Fibroblast of skin of left biceps (primary cell): ENCODE measurements around the gene KCTD1.

Source experiments
- DNase-seq, 2 experiments: peaks; one replicate each; pipeline ENCODE4 v3.0.0-alpha.2; 2013; ENCODE audit warnings: low read depth in 2 of 2

The KCTD1 gene

DNA sequence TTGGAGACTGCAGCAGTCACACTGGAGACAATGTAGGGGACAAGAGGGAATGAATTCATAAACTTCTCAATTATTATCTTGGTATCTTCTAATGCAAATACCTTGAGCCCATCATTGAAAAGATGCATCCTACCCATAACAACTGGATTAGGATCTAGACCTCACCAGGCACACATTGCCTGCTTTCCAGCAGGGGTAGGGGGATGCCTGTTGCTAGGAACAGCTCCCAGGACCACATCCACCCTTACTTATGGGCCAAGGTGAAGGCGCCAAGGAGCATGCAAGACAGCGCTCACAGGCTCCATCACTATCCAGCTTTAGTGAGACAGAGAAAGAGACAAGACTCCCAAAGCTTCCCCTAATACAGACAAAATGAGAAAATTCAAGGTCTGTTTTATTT lies 24.4 kb downstream of the KCTD1 start:
- DNase-seq: no peak

DNA sequence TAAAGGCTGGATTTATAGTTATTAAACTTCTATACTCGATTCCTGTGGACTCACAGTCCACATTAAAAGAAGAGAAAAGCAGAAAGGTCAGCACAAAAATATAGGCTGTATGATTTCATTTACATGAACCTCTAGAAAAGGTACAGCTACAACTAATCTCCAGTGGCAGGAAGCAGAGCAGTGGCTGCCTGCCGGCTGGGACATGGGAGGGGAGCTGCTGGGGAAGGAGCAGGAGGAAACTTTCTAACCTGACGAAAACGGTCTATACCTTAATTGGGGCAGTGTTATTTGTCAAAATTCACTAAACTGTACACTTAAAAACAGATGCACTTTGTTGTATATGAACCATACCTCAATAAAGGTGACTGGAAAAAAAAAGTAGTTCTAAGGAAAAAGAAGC lies 26.7 kb downstream of the KCTD1 start:
- no peak for DNase-seq

DNA sequence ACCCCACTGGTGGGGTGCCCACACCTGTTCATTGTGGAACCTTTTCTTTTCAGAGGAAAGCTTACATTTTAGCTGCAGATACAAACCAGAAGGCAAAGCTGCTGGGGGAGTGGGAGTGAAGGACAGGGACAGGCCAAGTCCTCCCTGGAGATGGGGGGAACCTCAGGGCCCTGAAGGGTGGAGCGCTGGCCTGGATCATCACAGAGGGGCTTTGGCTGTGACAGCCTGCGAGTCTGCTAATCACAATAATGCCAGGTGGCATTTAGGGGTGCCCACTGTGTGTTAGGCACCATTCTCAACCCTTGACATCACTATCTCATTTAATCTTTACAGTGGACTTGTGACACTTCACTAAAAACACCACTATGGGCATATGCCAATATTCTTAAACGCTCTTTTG lies 27.4 kb downstream of the KCTD1 start:
- DNase-seq: no peak

DNA sequence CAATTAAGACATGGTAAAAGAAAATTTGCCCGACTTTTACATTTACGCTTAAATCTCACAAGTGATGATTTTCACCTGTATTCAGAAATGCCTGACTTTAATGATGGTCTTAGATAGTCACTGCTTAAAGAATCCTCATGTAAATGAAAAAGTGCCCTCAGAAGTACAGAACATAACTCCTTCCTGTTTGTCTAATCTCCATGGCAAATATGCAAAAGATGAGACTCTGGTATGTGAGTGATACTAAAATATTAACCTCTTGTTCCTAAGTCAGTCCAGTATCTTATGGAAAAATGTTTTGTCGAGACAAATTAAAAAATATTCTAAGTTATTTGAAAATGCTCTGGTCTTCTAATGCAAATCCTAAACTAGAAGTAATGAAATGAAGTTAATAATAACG lies 29.2 kb downstream of the KCTD1 start:
- no peak for DNase-seq

DNA sequence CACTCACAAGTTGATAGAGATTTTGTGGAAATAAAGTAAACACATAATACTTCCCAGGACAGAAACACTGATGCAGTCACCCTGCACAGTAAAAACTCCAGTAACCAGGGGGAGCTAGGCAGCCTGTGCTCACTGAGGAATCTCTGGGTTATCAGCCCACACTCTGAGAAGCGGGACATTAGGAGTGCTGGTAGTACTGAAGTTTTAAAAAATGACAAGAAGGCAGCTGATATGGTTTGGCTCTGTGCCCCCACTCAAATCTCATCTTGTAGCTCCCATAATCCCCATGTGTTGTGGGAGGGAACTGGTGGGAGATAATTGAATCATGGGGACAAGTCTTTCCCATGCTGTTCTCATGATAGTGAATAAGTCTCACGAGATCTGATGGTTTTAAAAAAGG lies 31.4 kb downstream of the KCTD1 start:
- no peak for DNase-seq

DNA sequence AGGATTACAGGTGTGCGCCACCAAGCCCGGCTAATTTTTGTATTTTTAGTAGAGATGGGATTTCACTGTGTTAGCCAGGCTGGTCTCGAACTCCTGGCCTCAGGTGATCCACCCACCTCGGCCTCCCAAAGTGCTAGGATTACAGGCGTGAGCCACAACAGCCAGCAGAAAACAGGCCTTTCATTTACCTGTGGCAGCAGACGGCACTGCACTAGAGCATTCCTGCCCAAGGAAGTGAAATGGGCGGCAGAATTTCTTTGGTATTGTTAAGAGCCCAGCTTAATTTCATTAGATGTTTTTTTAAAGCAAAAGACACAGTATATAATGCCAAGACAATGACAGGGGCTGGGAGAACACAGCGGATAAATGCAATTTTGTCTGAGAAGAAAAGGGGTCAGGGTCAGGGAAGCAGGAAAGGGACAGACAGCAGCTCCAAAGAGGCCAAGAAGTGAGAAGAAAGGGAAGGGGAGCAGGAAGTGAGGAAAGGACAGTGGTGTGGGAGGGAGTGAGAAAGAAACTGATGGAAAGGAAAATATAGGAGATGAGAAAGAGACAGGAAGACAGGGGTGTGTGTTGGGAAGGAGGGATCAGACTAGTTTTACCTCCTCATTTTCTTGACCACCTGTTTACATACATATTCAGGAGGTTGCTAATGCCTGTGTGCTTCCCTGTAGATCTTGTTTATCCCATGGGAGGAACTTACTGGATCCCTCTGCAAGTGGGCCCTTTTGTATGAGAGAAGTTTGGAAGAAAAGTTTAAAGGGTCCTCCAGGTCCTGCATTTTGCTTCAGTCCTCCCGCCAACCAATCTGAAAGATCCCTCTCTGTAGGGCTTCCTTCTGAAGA lies 32.5 kb downstream of the KCTD1 start:
- DNase-seq: no peak

DNA sequence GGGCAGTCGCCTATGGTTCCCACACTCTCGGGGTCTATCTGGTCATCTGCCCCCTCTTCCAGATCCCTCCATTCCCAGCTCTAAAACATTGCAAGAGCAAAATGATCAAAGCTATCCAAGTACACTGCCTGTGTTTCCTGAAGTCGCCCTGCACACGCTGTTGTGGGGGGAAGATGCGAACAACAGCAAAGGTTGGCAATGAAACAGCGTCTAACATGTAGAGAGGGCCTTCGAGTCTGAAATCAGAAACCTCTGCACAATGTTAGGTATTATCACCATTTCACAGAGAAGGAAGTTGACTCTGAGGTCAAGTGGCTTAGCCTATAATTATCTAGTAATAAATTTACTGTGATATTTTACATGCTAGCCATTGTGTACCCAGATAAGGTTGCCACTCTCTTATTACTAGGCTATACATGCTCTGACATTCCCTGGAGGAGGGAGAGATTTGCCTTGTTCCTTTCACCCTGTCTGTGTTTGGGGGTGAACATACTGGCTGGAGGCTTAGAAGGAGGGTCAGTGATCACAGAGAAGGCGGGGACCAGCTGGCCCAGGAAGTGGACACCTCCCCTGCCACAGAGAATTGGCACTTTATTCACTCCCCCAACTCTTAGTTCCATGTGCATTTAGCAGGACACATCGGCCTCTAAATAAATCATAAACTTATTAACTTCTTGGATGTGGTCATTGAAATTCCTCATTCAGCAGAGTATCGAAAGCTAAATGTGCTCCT lies 36.8 kb downstream of the KCTD1 start:
- DNase-seq: no peak

DNA sequence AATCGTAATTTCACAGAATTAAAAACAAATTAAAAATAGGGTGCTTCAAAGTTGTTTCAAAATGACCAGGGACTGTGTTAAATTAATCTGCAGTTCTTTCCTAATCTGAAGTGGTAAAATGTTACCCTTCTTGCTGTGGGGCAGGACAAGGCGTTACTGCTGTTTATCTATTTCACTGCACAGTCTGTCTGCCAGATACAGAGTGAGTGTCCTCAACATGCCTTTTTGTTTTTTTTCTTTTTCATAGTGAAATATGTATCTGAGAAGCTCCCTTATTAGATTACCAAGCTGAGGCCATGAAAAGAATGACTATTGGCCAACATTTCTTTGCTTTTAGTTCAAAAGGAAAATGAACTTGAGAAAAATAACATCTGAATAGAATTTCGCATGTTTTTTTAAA lies 38.0 kb downstream of the KCTD1 start:
- no peak for DNase-seq

DNA sequence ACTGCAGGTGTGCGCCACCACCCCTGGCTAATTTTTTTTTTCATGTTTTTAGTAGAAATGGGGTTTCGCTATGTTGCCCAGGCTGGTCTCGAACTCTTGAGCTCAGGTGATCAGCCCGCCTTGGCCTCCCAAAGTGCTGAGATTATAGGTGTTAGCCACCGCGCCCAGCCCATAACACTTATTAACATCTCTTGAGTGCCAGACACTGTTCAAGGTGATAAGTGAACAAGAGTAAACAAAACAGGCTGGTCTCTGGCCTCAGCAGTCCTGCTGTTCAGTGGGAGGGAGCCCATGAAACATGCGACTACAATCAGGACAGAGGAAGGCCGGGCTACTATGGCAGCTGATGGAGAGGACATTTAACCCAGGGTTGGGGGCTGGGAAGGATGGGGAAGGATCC lies 42.3 kb downstream of the KCTD1 start:
- no peak for DNase-seq

DNA sequence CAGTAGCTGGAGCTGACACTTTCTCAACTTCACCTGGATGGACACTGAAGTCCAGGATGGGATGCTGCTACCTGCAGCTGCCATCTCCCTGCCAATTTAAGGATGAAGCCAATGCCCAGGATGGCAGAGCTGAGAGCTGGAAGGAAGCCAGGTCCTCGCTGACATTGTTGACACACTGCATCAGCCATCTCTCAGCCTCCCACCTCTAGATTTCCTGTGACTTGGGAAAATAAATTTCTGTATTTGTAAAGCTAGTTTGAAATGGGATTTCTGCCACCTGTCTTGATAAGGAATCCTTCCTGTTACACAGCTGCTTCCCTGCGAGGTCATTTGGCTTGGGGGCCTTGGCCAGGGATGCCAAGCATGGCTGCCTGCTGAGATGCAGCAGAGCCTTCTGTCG lies 43.5 kb downstream of the KCTD1 start:
- no peak for DNase-seq

DNA sequence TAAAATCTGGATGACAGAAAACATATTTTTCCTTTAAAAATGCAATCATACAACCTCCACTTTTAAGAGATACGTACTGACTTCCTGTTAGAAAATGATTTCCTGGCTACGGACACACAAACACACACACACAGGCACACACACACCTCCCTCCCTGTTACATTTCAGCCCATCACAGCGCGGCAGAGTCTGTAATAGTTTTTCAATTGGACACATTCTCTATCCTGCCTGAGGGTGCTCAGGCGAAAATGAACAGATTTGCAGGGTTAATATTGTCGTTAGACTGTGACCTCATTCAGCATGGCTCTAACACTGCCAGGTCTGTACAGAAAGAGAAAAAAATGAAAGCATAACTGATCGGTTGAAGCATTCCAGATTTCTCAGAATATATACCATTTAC lies 45.0 kb downstream of the KCTD1 start:
- no peak for DNase-seq

DNA sequence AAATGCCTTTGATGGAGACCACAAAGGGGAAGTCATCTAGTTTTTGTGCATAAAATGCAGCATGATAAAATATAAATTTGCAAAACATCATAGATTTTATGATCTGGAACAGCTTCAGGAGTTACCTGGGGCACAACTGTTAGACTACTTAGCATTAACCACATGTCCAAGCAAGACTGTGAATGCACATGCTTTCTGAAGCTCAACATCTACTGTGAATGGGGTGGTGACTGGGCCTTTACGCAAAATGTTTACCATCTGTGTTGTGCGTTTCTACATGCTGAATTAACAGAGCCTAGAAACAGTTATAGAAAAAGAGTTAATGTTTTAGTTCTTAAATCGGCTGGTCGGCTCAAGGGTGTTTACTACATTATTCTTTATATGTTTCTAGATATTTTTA lies 45.5 kb downstream of the KCTD1 start:
- no peak for DNase-seq

DNA sequence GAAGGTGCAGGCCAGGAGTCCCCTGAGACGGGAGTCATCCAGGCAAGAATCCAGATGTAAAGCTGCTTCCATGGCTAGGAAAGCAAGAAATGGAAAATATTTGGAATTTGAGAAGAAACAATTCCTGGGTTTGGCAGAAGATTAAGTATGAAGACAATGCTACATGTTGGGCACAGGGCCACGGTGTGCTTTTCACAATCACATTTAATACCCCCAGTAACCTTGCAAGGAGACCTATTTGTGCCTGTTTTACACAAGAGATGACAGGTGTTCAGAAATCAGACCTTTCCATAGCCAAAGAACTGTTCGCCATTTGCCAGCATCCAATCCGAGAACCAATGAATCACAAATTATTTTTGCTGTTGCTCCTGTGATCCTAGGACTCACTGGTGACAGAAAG lies 50.5 kb downstream of the KCTD1 start:
- no peak for DNase-seq

DNA sequence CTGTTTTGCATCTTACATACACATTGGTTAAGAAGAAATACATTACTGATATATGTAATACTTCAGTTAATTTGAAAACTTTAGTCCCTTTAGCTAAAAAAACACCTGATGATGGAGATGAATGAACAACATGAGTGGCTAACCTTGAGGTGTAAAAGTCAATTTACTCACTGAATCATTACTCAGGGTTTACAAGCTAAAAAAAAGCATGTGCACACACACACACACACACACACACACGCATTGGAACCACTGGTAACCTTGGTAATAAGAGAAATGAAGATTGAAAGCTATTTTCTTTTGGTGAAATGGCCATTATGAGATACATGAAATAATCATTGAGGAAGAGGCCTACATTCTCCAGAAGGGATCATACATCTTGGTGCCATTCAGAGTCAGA lies 51.8 kb downstream of the KCTD1 start:
- no peak for DNase-seq

DNA sequence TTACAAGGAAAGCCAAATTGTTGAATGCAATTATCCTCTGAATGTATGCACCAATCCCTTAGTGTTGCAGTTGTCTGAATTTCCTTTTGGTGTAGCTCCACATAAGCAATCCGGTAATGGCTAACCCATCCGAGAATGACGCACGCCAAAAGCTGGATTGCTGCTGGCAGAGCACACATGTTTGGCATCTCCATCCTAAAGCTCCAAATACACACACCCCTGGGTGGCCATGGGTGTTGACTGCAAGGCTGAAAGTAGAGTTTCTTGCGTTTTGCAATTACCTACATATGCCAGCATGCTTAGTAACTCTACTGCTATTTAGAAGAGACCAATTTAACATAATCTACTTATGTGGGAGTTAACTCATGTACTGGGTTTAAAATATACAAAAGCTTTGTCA lies 53.1 kb downstream of the KCTD1 start:
- DNase-seq: no peak

DNA sequence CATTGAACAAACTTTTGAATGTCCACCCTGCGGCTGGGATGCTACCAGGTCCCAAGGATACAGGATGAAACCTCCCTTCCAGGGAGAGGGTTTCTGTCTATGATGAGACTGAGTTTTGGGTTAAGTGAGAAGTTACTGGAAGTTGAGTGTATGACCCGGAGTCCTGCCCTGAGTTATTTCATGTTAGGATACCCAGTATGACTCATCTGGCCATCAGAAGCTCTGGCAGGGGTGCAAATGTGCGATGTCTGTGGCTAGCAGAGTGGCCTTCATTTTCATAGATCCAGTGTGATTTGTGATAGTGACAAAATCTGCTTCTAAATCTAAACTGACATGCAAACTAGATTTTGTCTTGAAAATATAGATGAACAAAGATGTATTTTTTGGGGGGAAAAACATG lies 55.3 kb downstream of the KCTD1 start:
- no peak for DNase-seq

DNA sequence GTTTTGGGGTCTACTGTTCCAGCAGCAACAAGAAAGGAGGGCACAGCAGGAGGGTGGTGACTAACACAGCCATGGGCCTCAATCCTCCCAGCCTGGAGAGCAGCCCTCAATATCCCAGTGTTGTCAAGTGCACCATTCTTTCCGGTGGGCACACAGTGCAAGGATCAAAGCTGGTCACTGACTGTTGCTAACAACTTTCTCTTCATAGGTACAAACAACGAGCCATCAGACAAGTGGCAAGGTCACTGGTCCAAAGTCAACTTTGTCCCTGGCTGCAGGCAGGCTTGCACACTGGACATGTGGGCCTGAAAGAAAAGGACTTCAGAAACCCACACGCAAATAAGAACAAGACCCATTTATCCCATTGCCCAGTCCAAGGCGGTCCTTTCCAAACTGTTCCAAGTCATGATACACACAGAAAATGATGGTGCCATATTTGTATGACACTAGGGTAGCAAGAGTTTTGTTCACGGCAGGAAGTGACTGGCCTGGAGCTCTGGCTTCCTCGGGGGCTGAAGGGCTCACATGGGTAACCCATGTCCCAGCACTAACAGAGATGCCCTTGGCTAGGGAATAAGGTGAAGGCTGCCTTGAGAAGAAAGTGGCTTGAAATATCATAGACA lies 57.0 kb downstream of the KCTD1 start:
- no peak for DNase-seq

DNA sequence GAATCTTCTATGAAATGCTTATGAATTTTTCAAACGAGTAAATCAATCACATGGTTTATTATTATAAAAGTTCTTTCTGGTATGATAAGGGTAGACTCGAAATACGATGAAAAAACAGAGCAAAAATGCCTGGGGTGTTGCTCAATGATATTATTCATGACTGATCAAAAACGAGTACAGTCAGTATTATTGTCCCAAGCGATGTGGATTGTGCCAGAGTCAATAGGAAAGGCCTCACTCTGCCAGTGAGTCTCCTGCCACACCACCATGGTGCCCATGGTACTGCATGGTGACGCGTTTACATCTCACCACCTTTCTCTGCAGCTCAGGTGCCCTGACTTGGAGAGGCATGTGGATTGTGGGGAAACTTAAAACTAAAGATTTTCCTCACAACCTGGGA lies 58.5 kb downstream of the KCTD1 start:
- DNase-seq: no peak

DNA sequence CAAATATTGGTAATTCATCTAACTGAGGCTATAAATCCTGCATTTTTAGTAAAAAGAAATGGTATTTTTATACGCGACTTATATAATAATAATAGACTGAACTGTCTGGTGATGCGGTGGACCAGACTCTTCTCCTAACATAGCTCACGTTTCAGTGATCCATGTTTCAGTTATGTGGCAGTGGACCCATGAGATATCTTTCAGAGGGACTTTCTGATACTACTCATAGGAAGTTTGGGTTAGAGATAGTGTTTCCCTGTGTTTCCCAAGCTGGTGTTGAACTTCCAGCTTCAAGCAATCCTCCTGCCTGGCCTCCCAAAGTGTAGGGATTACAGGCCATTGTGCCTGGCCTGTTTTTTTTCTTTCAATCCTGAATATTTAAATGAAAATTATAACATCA lies 59.2 kb downstream of the KCTD1 start:
- DNase-seq: no peak

DNA sequence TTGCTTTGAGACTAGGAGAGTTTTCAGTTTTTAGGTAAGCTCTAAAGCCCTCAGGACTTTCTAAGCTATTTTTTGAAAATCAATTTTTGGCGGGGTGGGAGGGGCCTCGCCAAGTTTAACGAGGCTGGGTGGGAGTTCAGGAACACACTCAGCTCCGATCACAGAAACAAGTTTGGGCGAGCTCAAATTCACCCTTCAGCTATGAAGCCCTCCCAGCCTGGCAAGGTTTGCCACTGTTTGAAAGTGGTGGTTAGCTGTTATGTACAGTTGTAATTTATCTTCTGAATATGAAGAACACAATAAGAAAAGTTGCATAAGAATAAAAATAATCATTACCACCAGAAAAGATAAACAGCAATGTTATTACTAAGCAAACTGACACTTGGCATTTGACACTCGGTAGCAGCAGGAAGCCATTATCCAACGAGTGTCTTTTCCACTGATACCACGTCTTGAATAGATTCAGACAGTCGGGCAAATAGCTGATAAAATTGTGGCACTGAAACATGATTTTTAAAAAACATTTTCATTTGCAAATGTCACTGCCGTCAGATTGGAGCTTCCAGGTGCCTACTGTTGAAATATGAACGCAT lies 59.8 kb downstream of the KCTD1 start:
- DNase-seq: no peak

DNA sequence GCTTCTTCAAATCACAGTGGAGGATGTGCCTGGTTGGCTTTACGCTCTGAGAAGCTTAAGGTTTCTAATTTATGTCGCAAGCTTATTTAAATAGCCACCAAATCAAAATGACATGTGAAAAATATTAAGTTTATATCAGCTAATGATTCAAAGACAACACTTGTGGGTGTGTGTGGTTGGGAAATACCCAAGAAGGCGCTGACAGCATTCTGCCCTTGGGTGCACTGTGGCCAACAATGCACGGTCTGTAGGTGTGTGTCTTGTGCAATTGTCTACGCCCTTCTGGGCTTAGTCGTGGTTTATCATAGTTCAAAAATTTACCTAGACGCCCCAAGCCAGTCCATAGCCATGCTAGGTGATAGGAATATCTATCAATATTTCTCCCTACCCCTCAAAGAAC lies 60.9 kb downstream of the KCTD1 start:
- DNase-seq: no peak

DNA sequence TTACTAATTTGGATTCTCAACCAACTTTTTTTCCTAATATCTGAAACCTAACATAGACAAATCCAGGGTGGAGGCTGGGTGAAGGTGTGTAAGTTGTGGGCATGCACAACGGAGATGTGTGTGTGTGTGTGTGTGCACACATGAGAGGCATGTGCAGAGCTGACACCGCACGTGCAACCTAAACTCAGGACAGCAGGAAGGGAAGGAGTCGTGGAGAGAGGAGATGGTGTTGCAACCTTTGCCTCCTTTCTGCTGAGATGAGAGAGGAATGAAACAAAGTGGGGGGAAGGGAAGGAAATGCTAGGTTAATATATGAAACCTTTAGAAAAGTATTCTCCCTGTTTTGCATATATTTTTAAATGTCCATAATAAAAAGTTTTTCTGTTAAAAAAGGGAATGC lies 64.7 kb downstream of the KCTD1 start:
- no peak for DNase-seq

DNA sequence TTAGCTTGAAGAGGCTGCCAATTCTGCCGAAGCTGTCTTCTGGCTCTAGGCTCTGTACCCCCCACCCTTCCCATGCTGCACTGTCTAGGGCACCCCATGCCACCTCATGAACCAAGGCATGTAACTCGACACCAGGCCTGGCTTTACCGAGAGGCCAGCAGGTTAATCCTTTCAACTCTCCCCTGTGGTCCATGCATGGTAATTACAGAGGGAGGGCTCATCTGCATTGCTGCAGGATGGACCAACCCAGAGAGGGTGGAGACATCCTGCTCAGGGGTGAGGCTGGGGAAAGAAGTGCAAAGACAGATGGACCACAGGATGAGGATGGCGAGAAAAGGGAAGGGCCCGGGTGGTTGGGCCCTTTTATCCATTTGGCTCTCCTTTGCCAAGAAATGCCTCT lies 65.8 kb downstream of the KCTD1 start:
- no peak for DNase-seq
